Ovary (tissue), 3 donors: ENCODE measurements around the gene SULT1A1.

Experiments
- CTCF ChIP-seq, 3 donors: fragments of 450-650 bp in 2 of 3; fragments of 200-600 bp in 1 of 3; IDR thresholded peaks; one replicate each; pipeline versions ENCODE4 v1.5.1 to v1.8.0; 2016 to 2022; ENCODE audit warnings: antibody characterized with exemption in 3 of 3, mild to moderate bottlenecking in 1 of 3
- POLR2A ChIP-seq: fragments of 450-650 bp; IDR thresholded peaks from one replicate; pipeline ENCODE4 v1.6.1; 2017; ENCODE audit warnings: antibody characterized with exemption, mild to moderate bottlenecking, moderate library complexity
- donor health status: DM: no; HTN: no; CAD: no.

- TF ChIP-seq CTCF (IDR thresholded peaks at IDR 0.05) (no peak), POLR2A (no peak)
Observed at GRCh38 chr16:28589930-28590329, 19.9 kb downstream of the SULT1A1 start.
